Glutamatergic neuron (in vitro differentiated cells): ENCODE results near the gene CHDH. TPM values are rescaled to one million over a fixed set of nuclear protein-coding genes. Genes with fewer than 3 reads are reported as not detected.

Experiments used
- DNase-seq: peaks from one replicate; pipeline ENCODE4 v3.0.0; 2022
- H3K27ac Mint-ChIP-seq: one replicate; pipeline ENCODE4 v1.8.0; 2020; ENCODE audit warnings: mild to moderate bottlenecking, mixed read lengths, inconsistent platforms; ENCODE audit not compliant: unreplicated experiment
- H3K27me3 Mint-ChIP-seq: one replicate; pipeline ENCODE4 v1.8.0; 2020; ENCODE audit warnings: mild to moderate bottlenecking, moderate library complexity, mixed read lengths, inconsistent platforms; ENCODE audit not compliant: unreplicated experiment
- H3K36me3 Mint-ChIP-seq: one replicate; pipeline ENCODE4 v1.8.0; 2020; ENCODE audit warnings: mild to moderate bottlenecking, mixed read lengths, inconsistent platforms; ENCODE audit not compliant: unreplicated experiment
- H3K4me1 Mint-ChIP-seq: one replicate; pipeline ENCODE4 v1.8.0; 2020; ENCODE audit warnings: mild to moderate bottlenecking, low read depth, mixed read lengths, inconsistent platforms; ENCODE audit not compliant: unreplicated experiment
- H3K4me3 Mint-ChIP-seq: one replicate; pipeline ENCODE4 v1.8.0; 2020; ENCODE audit warnings: mild to moderate bottlenecking, mixed read lengths, inconsistent platforms; ENCODE audit not compliant: unreplicated experiment
- H3K9me3 Mint-ChIP-seq: one replicate; pipeline ENCODE4 v1.8.0; 2020; ENCODE audit warnings: mild to moderate bottlenecking, moderate library complexity, mixed read lengths, inconsistent platforms; ENCODE audit not compliant: unreplicated experiment
- total RNA-seq: library from RNA; stranded (reverse); fragmentation: NEBNext Ultra II Directional; extraction: Animal tissue kit (Norgen Biotek cat#: 25700); gene quantifications from one replicate; pipeline ENCODE4 v1.2.1, GENCODE V29; 2021; ENCODE audit not compliant: unreplicated experiment
- TF ChIP-seq, protein P1 (sequence below): fragments of 200-600 bp; sonication (generic); IDR thresholded peaks from one replicate; pipeline ENCODE4 v1.5.0; 2021; ENCODE audit not compliant: partially characterized antibody, unreplicated experiment

Gene CHDH
- total RNA-seq, 1 donor from 2014 or later, result 0.61 TPM

DNA sequence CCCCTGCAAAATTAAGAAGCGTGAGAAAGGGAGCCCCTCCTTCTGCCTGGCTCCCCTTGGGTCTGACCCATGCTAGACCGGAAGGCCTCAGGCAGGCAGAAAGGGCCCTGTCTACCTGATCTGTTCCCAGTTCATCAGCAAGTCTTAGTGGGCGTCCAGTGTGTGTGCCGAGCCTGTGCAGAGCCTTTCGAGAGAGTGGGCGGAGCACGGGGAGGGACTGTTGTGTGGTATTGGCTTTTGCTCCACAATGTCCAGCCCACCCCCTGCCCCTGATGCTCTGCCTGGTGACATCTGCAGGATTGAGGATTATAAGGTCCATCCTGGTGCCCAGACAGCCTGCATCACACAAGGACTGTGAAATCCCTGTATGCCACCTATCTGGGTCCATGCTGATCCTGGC is 82.9 kb downstream of the CHDH start:
- Mint-ChIP-seq H3K4me3 (no peak overlapping the region), H3K36me3 (no peaks in the 10 kb centered on the region), H3K27ac (no peak overlapping the region), H3K9me3 (no peaks in the 10 kb centered on the region), H3K4me1 (no peaks in the 10 kb centered on the region), H3K27me3 (peaks cover 3% of the 10 kb centered on the region)
- TF ChIP-seq, protein P1, sequence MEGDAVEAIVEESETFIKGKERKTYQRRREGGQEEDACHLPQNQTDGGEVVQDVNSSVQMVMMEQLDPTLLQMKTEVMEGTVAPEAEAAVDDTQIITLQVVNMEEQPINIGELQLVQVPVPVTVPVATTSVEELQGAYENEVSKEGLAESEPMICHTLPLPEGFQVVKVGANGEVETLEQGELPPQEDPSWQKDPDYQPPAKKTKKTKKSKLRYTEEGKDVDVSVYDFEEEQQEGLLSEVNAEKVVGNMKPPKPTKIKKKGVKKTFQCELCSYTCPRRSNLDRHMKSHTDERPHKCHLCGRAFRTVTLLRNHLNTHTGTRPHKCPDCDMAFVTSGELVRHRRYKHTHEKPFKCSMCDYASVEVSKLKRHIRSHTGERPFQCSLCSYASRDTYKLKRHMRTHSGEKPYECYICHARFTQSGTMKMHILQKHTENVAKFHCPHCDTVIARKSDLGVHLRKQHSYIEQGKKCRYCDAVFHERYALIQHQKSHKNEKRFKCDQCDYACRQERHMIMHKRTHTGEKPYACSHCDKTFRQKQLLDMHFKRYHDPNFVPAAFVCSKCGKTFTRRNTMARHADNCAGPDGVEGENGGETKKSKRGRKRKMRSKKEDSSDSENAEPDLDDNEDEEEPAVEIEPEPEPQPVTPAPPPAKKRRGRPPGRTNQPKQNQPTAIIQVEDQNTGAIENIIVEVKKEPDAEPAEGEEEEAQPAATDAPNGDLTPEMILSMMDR, result no peak
- DNase-seq, result no peak

Other genes starting within 250 kb of the CHDH start
- 0.78 TPM for gene IL17RB, start 149 bp upstream of the CHDH start, total RNA-seq
- gene ACTR8, start 35.7 kb upstream of the CHDH start, total RNA-seq, result 59.4 TPM
- 39.4 TPM for gene SELENOK, start 45.4 kb upstream of the CHDH start, total RNA-seq